HG03159 (cell line): ENCODE measurements around the gene B3GALT5.

Source experiments
- ATAC-seq: cut with Tn5 transposase; IDR thresholded peaks from one replicate; pipeline ENCODE4 v1.9.1; 2021; ENCODE audit warnings: mild to moderate bottlenecking, moderate library complexity; ENCODE audit not compliant: unreplicated experiment

B3GALT5 gene

DNA sequence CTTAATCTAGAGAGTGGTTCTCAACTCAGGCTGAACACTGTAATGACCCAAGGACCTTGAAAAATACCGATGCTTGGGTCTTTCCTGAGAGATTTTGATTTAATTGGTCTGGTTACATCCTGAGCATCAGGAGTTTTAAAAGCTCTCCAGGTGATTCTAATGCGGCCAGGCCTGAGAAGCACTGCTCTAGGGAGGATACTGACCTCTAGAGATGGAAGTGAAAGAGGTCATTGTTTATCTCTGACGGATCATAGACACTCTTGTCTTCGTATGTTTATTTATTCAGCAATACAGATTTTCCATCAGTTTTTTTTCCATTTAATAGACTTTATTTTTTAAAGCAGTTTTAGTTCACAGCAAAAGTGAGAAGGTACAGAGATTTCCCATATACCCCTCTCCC lies 77.7 kb downstream of the B3GALT5 start:
- ATAC-seq, result no peak

DNA sequence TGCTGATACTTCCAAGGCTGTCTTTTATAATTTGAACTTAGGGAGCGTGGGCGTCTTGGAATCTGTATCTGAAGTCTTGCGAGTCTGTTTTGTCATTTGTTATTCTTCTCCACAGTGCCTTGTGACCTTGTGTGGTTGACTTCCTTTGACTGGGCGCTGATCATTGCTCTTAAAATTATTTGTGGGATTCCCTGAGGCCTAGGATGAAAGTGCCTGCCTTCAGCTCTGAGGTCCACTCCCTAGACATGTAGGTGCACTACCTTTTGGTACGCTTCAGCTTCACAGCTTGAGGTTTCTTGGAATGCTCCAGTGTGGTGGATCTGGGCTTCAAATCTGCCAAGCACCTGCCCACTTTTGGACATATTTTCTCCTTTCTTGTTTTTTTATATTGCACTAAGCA lies 82.0 kb downstream of the B3GALT5 start:
- ATAC-seq, result no peak

- ATAC-seq, result no peak
These were observed 83.5 kb downstream of the B3GALT5 start for GRCh38 chr21:39696196-39696595.

- ATAC-seq, result no peak
These were observed 83.9 kb downstream of the B3GALT5 start for GRCh38 chr21:39696618-39697017.

GRCh38 chr21:39700318-39700717 lies 87.6 kb downstream of the B3GALT5 start:
- no peak for ATAC-seq

DNA sequence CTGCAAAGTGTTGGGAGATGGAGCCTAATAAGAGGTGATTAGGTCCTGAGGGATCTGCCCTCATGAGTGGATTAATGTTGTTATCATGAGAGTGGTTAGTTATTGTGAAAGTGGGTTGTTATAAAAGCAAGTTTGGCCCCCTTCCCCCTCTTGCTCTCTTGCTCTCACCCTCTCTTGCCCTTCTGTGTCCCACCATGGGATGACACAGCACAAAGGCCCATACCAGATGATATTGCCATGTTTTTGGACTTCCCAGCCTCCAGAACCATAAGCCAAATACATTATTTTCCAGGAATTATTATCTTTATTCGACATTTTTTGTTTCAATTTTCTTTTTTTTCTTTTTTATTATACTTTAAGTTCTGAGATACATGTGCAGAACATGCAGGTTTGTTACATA lies 90.8 kb downstream of the B3GALT5 start:
- no peak for ATAC-seq

DNA sequence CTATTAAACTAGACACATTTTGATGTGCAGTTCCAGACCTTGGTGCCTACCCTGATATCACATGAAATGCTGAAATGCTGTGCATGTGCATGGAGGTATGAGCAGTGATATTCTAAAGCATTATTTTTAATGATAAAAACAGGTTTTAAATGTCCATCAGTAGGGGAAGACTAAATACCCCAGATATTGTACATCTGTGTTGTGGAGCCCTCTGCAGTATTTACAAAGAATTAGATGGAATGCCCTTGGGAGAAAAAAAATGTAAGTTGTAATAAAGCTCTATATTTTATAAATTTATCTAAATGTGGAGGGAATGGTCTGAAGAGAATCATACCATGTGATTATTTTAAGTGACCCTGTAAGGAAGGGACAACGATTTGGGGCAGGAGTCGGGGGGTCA lies 93.1 kb downstream of the B3GALT5 start:
- ATAC-seq, result no peak

DNA sequence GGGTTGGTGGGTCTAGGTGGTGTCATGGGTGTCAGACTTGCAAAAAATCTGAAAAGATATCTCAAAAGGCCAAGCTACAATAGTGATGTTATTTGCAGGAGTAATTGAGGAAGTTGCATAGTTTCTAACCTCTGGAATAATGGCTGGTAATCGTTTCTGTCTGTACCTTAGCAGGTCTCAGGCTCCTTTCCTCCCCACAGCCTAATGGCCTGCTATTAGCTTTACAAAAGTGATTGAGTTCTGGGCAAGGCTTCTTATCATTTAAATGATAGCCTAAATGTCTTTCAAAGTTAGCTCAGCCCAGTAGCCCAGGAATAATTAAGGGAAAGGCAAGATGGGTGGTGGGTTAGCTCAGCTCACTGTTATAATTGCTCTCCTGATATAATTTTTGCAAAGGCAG lies 94.6 kb downstream of the B3GALT5 start:
- ATAC-seq, result no peak

- ATAC-seq, result no peak
These were observed 98.1 kb downstream of the B3GALT5 start for GRCh38 chr21:39710866-39711265.

- ATAC-seq, result no peak
These were observed 99.5 kb downstream of the B3GALT5 start for GRCh38 chr21:39712273-39712672.

GRCh38 chr21:39712976-39713375 lies 100.2 kb downstream of the B3GALT5 start:
- ATAC-seq, result no peak

DNA sequence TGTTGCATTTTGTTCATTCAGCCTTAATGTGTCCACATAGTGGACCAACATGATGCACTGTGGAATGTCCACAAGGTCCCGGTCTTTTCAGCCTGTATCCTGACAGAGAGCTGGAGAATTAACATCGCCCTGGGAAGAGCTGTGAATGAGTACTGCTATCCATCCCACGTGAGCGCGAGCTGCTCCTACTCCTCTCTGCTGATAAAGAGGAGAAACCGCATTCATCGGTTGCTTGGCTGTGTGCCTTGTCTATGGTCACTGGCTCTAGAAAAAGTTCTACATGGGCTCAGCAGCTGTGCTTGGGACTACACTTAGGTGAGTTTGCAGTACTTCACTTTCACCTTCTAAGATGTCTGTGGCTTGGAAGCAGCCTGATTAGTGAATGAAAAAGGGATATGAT lies 101.2 kb downstream of the B3GALT5 start:
- ATAC-seq, result no peak

DNA sequence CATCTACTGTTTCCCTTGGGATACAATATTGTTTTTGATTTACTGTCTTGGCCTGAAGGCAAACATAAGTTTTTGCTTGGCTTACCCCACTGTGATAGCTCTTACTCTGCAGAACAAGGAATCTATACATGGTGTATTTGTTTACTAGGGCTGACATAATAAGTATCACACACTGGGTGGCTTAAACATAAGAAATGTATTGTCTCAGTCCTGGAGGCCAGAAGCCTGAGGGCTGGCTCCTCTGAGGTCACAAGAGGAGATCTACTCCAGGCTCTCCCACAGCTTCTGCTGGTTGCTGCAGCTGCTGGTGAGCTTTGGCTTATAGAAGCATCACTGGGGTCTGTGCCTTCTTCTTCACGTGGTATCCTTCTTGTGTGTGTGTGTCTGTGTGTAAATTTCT lies 101.6 kb downstream of the B3GALT5 start:
- ATAC-seq, result no peak

GRCh38 chr21:39715804-39716397 lies 103.2 kb downstream of the B3GALT5 start:
- no peak for ATAC-seq

- ATAC-seq, result no peak
These were observed 107.5 kb downstream of the B3GALT5 start for GRCh38 chr21:39720126-39720778.

GRCh38 chr21:39721885-39722284 lies 109.1 kb downstream of the B3GALT5 start:
- ATAC-seq, result no peak
